GM12878 (cell line): ENCODE data around the gene GAB1.

Experiments
- CTCF ChIP-seq, 3 experiments: IDR thresholded peaks in 2 of 3; conservative IDR thresholded peaks in 1 of 3; 2 replicates each; pipeline ENCODE4 v1.5.1; 2011; ENCODE audit warnings: low read depth in 3 of 3, low read length in 3 of 3, mild to moderate bottlenecking in 3 of 3, control low read depth in 2 of 3, moderate library complexity in 2 of 3, inconsistent platforms in 1 of 3, mixed read lengths in 1 of 3; ENCODE audit not compliant: control insufficient read depth in 2 of 3, insufficient read depth in 1 of 3; ENCODE audit errors: extremely low read depth in 1 of 3
- E2F8 ChIP-seq: fragments of 450-650 bp; IDR thresholded peaks from 2 replicates; pipeline ENCODE4 v1.6.1; 2018; ENCODE audit warnings: mild to moderate bottlenecking, low read depth, moderate library complexity; ENCODE audit not compliant: partially characterized antibody
- EP300 ChIP-seq, 2 experiments: fragments of 150-350 bp in 1 of 2; IDR thresholded peaks; 2 replicates each; pipeline ENCODE4 v1.6.1; 2011 to 2012; ENCODE audit warnings: low read depth in 2 of 2, low read length in 2 of 2, borderline replicate concordance in 1 of 2, improper control_type of control experiment in 1 of 2, inconsistent platforms in 1 of 2; ENCODE audit not compliant: control insufficient read depth in 1 of 2
- EZH2 ChIP-seq: IDR thresholded peaks from 2 replicates; pipeline ENCODE4 v1.6.1; 2012; ENCODE audit warnings: low read depth, mild to moderate bottlenecking, control low read depth, inconsistent platforms, low read length, borderline replicate concordance; ENCODE audit not compliant: control insufficient read depth
- HCFC1 ChIP-seq: fragments of 150-350 bp; IDR thresholded peaks from 2 replicates; pipeline ENCODE4 v1.6.1; 2014; ENCODE audit warnings: low read length
- JUND ChIP-seq: IDR thresholded peaks from 2 replicates; pipeline ENCODE4 v1.6.1; 2012; ENCODE audit warnings: low read depth, mild to moderate bottlenecking, low read length, improper control_type of control experiment, moderate library complexity
- NR2C2 ChIP-seq: IDR thresholded peaks from 2 replicates; pipeline ENCODE4 v1.6.1; 2011; ENCODE audit warnings: borderline replicate concordance, low read depth; ENCODE audit not compliant: control insufficient read depth, insufficient read length
- POLR2A ChIP-seq: IDR thresholded peaks from 2 replicates; pipeline ENCODE4 v1.6.1; 2011; ENCODE audit warnings: low read depth, mild to moderate bottlenecking, low read length
- POLR2AphosphoS5 ChIP-seq: IDR thresholded peaks from 2 replicates; pipeline ENCODE4 v1.6.1; 2011; ENCODE audit warnings: mild to moderate bottlenecking, low read length, inconsistent platforms
- SP1 ChIP-seq: IDR thresholded peaks from one replicate; pipeline ENCODE4 v1.6.1; 2011; ENCODE audit warnings: low read depth, low read length
- ZBTB33 ChIP-seq: fragments of 450-650 bp; IDR thresholded peaks from 2 replicates; pipeline ENCODE4 v1.6.1; 2017; ENCODE audit warnings: mild to moderate bottlenecking

- TF ChIP-seq POLR2A = no peak
- no peak for TF ChIP-seq ZBTB33
- no peak for TF ChIP-seq SP1
- no peak for TF ChIP-seq JUND
- TF ChIP-seq EZH2 = no peak
- TF ChIP-seq POLR2AphosphoS5 = no peak
- no peak for TF ChIP-seq CTCF (IDR thresholded peaks at IDR 0.05 in 2 of 3, conservative IDR thresholded peaks at IDR 0.05 in 1 of 3; ENCODE audit: control insufficient read depth in 2 of 3, extremely low read depth in 1 of 3, insufficient read depth in 1 of 3, low read depth in 3 of 3, low read length in 3 of 3)
- TF ChIP-seq EP300 (IDR thresholded peaks at IDR 0.05; ENCODE audit: borderline replicate concordance in 1 of 2, control insufficient read depth in 1 of 2, low read depth in 2 of 2, low read length in 2 of 2) = no peak
- no peak for TF ChIP-seq HCFC1
- no peak for TF ChIP-seq E2F8
- TF ChIP-seq NR2C2 = no peak
Observed at GRCh38 chr4:143455211-143455610, 118.5 kb downstream of the GAB1 start.
